HTR-8/SVneo (cell line): ENCODE data around the gene CREG1.
"Not testable (repeated sequence)": the region's sequence is repeated elsewhere in the genome, so short reads cannot be mapped to it uniquely, and the experiment has no call there.

Experiments used
- DNase-seq: peaks from one replicate; pipeline ENCODE4 v3.0.0; 2011; ENCODE audit warnings: low spot score, mixed read lengths; ENCODE audit not compliant: insufficient read length
- FAIRE-seq: peaks from 2 replicates; lab custom pipeline; 2011; peaks lifted over from hg19 to GRCh38; lab: Jason Lieb, UNC

Gene CREG1

GRCh38 chr1:167553136-167554027, at the start of gene CREG1:
TSS of gene CREG1 (minus strand) at chr1:167553762.
- DNase-seq (peak; percentile 98), FAIRE-seq (peak; percentile 84)

DNA sequence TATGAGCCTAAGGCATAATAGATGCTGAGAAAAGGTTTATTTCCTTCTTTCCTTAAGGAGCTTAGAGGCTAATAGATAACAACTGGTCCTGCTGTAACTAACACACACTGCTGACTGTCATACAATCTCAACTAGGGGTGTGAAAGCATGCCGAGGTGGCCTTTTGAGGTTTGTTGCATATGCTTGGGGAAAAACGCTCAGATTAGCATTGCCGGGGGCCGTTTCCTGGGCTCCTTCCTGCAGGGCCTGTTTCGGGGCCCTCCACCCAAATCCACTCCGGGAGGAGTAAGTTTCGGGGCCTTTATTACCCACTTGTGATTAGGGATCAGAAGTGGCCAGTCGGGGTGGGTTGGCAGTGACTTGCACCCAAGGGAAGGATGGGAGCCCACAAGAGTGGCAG, 49.3 kb upstream of the CREG1 start:
- FAIRE-seq (no peak), DNase-seq (no peak)

- FAIRE-seq (no peak), DNase-seq (no peak)
These were observed 48.2 kb upstream of the CREG1 start for GRCh38 chr1:167601442-167602383.

DNA sequence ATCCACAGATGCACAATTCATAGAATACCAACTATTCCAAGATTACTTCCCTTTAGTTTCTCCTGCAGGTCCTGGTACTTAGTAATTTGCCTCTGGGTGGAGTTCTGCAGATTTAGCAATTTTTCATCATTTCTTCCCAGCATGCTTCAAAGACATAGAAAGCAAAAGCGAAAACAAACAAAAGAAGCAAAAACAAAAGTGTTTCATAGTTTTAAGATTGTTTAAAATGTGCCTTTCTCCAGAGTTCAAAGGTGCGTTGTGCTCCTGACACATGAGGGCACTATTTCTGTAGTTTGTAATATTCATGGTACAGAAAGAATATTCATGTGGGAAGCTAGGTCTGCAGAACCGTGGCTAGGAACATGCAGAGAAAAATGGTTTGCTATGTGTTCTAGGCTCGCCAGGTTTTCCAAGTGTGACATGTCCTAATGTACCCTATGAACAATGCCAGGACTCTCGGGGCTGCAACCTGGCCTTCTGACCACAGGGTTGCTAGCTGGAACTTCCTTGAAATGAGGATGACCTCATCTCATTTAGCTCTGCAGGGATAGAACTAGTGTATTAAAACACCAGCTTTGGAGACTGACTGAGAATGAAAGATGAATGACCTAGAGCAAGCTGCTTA, 46.5 kb upstream of the CREG1 start:
- DNase-seq (peak; percentile 43), FAIRE-seq (no peak)

- DNase-seq (no peak), FAIRE-seq (no peak)
These were observed 41.3 kb upstream of the CREG1 start for GRCh38 chr1:167594822-167595221.

- no peak for DNase-seq
- no peak for FAIRE-seq
These were observed 40.3 kb upstream of the CREG1 start for GRCh38 chr1:167593860-167594259.

GRCh38 chr1:167592475-167592874, 38.9 kb upstream of the CREG1 start:
- DNase-seq (no peak), FAIRE-seq (no peak)

DNA sequence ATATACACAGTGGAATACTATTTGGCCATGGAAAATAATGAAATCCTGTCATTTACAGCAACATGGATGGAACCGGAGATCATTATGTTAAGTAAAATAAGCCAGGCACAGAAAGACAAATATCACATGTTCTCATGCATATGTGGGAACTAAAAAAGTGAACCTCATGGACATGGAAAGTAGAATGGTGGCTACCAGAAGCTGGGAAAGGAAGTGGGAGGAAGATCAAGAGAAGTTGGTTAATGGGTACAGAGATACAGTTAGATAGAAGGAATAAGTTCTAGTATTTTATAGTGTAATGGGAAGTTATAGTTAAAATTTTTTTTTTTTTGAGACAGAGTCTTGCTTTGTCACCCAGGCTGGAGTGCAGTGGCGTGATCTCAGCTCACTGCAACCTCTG, 34.8 kb upstream of the CREG1 start:
- FAIRE-seq: no peak
- no peak for DNase-seq

DNA sequence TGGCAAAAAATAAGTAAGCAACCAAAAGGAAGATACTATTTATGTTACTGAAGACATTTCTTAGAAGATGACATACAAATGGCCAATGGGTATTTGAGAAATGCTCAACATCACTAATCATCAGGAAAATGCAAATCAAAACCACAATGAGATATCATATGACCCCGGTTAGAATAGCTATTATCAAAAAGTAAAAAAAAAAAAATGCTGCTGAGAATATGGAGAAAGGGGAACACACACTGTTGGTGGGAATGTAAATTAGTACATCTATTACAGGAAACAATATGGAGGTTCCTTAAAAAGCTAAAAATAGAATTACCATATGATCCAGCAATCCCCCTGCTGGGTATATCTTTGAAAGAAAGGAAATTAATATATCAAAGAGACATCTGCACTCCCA, 34.3 kb upstream of the CREG1 start:
- DNase-seq: no peak
- no peak for FAIRE-seq

GRCh38 chr1:167587342-167587741, 33.8 kb upstream of the CREG1 start:
- DNase-seq: no peak
- FAIRE-seq: no peak

DNA sequence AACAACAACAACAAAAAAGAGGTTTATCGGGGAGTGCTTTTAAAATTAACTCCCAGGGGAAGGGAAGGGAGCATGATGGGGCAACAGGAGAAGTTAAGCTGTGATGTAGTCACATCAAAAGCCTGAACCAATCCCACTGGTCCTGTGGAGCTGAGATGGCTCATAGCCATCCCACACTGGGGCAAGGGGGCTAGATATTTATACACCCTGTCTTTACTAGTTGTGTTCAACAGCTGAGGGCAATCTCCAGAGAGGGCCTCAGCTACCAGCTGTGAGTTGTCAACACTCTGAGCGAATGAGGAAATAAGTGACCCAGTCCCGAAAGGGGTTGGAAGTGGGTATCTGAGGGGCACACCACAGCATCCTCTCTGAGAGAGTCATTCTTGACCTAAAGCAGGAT, 31.0 kb upstream of the CREG1 start:
- no peak for DNase-seq
- no peak for FAIRE-seq

- FAIRE-seq (no peak), DNase-seq (no peak)
These were observed 29.2 kb upstream of the CREG1 start for GRCh38 chr1:167582722-167583121.

DNA sequence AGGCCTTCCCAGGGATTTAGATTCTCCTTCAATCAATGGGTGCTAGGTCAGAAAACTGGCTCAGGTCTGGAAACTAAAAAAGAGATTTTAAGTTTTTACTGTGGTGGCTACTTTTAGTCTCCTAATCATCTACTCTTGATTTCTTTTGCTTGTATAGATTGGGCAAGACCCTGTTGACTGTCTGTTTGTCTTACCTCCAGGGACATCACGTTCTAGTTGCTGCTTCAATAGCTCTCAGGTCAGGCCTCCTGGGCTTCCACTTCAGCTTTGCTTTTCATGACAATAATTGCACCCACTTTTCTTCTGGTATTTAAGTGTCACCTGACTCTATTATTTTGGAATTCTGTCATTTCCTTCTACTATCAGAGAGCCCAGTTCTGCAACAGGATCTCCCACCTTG, 28.5 kb upstream of the CREG1 start:
- DNase-seq (no peak), FAIRE-seq (no peak)

DNA sequence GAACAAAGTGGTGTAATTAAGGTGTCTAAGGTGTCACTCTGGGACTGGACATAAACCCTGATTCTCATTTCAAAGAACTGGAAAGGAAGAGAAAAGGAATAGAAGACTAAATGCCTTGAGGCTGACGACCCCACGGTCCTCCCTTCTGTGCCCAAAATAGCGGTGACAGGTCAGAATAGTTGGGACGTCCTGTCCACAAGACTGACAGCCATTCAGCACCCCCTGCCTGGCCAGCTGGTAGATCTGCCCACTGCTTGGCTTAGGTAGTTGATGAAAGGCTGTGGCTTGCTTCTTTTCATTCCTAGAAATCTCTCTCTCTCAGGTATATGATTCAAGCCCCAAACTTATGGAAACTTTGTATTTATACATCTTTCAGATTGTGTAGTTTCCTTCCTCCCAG, 26.4 kb upstream of the CREG1 start:
- FAIRE-seq (no peak), DNase-seq (no peak)

DNA sequence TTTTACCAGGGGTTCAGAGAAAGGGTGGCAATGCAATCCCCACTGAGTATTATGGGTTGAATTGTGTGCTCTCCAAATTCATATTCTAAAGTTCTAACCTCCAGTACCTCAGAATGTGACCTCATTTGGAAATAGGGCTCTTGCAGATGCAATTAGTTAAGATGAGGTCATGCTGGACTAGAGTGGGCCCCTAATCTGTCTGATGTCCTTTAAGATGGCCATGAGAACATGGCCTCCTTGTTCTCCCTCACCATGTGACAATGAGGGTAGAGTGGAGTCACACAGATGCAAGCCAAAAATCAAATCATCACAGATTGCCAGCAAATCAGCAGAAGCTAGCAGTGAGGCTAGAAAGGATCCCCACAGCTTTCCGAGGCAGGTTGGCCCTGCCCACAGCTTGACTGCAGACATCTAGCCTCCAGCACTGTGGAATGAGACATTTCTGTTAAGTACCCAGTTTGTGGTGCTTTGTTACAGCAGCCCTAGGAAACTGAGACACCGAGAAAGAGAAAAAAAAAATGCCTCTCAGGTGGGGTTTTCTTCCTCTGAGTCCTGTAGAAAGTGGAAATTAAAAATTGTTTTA, 25.5 kb upstream of the CREG1 start:
- FAIRE-seq: no peak

DNA sequence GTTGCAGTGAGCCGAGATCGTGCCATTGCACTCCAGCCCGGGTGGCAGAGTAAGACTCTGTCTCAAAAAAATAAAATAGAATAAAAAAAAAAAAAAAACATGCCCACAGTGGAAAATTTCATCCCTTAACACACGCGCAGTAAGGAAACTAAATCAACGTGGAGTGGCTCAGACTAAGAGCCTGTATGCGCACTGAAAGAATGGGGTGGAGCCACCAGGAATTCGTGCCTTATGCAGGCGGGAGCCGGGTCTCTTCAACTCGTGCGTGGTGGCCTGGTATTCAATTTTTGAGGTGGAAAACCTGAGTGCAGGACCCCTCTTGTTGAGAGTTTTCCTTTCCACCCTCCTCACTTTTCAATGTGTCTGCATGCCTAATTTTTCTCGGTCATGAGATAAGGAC, 22.1 kb upstream of the CREG1 start:
- FAIRE-seq (no peak), DNase-seq (no peak)

More for the DNA sequence above, 25.5 kb upstream of the CREG1 start:
- no peak for DNase-seq

DNA sequence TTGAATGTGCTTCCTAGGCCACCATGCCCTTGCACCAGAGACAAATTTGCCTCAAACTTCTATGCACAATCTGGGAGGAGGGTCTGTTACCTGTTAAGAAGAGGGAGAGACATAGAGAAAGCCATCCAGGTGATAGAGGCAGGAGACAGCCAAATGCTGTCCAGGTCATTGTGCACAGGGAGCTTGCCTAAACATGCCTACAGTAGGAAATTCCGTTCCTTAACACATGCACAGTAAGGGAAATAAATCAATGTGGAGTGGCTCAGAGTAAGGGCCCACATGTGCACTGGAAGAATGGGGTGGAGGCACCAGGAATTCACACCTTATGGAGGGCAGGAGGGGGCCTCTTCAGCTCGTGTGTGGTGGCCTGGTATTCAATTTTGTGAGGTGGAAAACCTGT, 19.5 kb upstream of the CREG1 start:
- FAIRE-seq: no peak
- DNase-seq: no peak

DNA sequence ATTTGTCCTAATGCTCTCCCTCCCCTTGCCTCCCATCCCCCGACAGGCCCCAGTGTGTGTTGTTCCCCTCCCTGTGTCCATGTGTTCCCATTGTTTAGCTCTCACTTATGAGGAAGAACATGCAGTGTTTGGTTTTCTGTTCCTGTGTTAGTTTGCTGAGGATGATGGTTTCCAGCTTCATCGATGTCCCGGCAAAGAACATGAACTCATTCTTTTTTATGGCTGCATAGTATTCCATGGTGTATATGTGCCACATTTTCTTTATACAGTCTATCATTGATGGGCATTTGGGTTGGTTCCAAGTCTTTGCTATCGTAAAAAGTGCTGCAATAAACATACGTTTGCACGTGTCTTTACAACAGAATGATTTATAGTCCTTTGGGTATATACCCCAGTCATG, 17.1 kb upstream of the CREG1 start:
- not testable (repeated sequence) for FAIRE-seq

DNA sequence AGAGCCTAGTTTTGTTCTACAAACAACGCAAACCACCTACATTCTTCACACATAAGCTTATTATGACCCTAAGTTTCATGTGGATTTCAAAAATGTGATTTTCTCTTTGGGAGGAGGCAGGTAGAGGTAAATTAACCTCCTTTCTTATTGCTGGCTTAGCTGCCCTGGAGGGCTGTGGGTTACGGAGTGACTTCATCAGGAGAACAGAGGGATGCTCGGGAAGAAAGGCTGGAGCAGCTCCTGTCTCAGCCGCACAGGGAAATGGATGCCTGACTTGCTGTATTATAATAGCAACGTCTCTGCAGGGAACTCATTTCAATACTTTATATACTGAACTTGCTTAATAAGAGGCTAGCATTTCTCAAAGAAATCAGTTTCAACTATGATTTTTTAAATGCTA, 14.1 kb upstream of the CREG1 start:
- no peak for DNase-seq
- FAIRE-seq: no peak

More for the DNA sequence above, 17.1 kb upstream of the CREG1 start:
- not testable (repeated sequence) for DNase-seq

DNA sequence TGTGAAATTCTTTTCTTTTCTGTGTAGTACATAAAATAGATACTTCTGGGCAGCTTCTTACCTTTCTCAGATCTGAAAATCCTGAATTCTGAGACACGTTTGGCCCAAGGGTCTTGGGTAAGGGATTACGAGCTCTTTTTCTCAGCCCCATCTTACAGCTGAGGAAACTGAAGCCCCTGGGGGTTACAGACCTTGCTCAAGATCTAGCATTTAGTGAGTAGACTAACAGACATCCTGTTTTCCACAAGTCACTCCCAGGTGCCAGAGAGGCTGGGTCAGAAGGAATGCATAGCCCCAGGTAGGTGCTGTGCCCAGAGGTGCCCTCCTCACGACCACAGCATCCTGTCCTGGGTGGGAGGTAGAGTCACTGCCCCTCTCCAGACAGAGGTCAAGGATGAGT, 13.2 kb upstream of the CREG1 start:
- DNase-seq: no peak
- FAIRE-seq: no peak
